Measurements from ENCODE around the gene P3H2.

DNA sequence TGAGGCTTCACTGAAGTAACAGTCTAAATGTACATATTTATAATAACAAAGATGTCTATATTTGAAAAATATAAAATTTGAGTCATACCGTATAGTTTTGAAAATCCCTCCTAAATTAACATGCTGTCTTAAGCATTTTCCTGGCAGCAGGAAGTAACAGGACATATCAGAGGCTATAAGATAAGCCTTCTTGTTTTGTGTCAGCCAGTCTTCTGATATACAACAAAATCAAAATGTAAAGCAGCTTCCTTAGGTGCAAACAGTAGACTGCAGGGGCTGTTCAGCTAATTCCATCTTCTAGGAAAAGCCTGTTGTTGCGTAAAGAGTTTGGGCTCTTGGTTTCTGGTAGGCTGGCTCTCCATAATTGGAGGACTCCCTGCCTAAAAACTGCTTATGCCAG lies 56.0 kb downstream of the P3H2 start:
- no peak for TF ChIP-seq EZH2 (IDR thresholded peaks at IDR 0.05)
- no peak for TF ChIP-seq POLR2AphosphoS5 (IDR thresholded peaks at IDR 0.05; ENCODE audit: borderline replicate concordance, low read depth, low read length)
- no peak for TF ChIP-seq FOXP2 (optimal IDR thresholded peaks at IDR 0.05; ENCODE audit: control extremely low read depth, extremely low read length, insufficient read depth)
